Measurements from ENCODE around the gene PSME1. TPM values are rescaled to one million over a fixed set of nuclear protein-coding genes. Genes with fewer than 3 reads are reported as not detected.

The PSME1 gene
- total and polyA plus RNA-seq, 2 of the 13 experiments (the other 11 are each of a cell fraction or from before 2014, with no cell fraction given), result 159 to 608 TPM

- TF ChIP-seq TAF15 (IDR thresholded peaks at IDR 0.05; ENCODE audit: low read depth, low read length, poor library complexity, severe bottlenecking), result peak; percentile 92
- TF ChIP-seq MXD4 (CRISPR knock-in tag; IDR thresholded peaks at IDR 0.05), result peak; percentile 94
- TF ChIP-seq CBFB (CRISPR knock-in tag; IDR thresholded peaks at IDR 0.05), result peak; percentile 96
- TF ChIP-seq ZNF256 (CRISPR knock-in tag; conservative IDR thresholded peaks at IDR 0.05), result peak; percentile 93
- peak; percentile 53; the same call in 1 of the 2 replicates for TF ChIP-seq HMG20B (CRISPR knock-in tag; conservative IDR thresholded peaks at IDR 0.05)
- peak; percentile 96 for TF ChIP-seq ZFP90 (CRISPR knock-in tag; IDR thresholded peaks at IDR 0.05; ENCODE audit: borderline replicate concordance)
- peak; percentile 96; the same call in 1 of the 2 replicates for TF ChIP-seq CC2D1A (CRISPR knock-in tag; IDR thresholded peaks at IDR 0.05)
- no peak for TF ChIP-seq MAFK (conservative IDR thresholded peaks at IDR 0.05 in 1 of 2, IDR thresholded peaks at IDR 0.05 in 1 of 2; ENCODE audit: low read length in 2 of 2)
- no peak; the same call in 1 of the 2 replicates for TF ChIP-seq RNF2 (conservative IDR thresholded peaks at IDR 0.05; ENCODE audit: low read depth)
- TF ChIP-seq, protein P1, sequence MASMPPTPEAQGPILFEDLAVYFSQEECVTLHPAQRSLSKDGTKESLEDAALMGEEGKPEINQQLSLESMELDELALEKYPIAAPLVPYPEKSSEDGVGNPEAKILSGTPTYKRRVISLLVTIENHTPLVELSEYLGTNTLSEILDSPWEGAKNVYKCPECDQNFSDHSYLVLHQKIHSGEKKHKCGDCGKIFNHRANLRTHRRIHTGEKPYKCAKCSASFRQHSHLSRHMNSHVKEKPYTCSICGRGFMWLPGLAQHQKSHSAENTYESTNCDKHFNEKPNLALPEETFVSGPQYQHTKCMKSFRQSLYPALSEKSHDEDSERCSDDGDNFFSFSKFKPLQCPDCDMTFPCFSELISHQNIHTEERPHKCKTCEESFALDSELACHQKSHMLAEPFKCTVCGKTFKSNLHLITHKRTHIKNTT (CRISPR knock-in tag; IDR thresholded peaks at IDR 0.05), result peak; percentile 92; the same call in 1 of the 2 replicates
- TF ChIP-seq ZNF609 (CRISPR knock-in tag; IDR thresholded peaks at IDR 0.05; ENCODE audit: borderline replicate concordance), result peak; percentile 16; the same call in 1 of the 2 replicates
- no peak for TF ChIP-seq FLYWCH1 (CRISPR knock-in tag; IDR thresholded peaks at IDR 0.05)
- TF ChIP-seq, protein P2, sequence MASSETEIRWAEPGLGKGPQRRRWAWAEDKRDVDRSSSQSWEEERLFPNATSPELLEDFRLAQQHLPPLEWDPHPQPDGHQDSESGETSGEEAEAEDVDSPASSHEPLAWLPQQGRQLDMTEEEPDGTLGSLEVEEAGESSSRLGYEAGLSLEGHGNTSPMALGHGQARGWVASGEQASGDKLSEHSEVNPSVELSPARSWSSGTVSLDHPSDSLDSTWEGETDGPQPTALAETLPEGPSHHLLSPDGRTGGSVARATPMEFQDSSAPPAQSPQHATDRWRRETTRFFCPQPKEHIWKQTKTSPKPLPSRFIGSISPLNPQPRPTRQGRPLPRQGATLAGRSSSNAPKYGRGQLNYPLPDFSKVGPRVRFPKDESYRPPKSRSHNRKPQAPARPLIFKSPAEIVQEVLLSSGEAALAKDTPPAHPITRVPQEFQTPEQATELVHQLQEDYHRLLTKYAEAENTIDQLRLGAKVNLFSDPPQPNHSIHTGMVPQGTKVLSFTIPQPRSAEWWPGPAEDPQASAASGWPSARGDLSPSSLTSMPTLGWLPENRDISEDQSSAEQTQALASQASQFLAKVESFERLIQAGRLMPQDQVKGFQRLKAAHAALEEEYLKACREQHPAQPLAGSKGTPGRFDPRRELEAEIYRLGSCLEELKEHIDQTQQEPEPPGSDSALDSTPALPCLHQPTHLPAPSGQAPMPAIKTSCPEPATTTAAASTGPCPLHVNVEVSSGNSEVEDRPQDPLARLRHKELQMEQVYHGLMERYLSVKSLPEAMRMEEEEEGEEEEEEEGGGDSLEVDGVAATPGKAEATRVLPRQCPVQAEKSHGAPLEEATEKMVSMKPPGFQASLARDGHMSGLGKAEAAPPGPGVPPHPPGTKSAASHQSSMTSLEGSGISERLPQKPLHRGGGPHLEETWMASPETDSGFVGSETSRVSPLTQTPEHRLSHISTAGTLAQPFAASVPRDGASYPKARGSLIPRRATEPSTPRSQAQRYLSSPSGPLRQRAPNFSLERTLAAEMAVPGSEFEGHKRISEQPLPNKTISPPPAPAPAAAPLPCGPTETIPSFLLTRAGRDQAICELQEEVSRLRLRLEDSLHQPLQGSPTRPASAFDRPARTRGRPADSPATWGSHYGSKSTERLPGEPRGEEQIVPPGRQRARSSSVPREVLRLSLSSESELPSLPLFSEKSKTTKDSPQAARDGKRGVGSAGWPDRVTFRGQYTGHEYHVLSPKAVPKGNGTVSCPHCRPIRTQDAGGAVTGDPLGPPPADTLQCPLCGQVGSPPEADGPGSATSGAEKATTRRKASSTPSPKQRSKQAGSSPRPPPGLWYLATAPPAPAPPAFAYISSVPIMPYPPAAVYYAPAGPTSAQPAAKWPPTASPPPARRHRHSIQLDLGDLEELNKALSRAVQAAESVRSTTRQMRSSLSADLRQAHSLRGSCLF (CRISPR knock-in tag; IDR thresholded peaks at IDR 0.05; ENCODE audit: borderline replicate concordance), result peak; percentile 85
- no peak for TF ChIP-seq ZNF878 (CRISPR knock-in tag; IDR thresholded peaks at IDR 0.05)
- TF ChIP-seq ZSCAN30 (CRISPR knock-in tag; IDR thresholded peaks at IDR 0.05), result no peak
- TF ChIP-seq, protein P3, sequence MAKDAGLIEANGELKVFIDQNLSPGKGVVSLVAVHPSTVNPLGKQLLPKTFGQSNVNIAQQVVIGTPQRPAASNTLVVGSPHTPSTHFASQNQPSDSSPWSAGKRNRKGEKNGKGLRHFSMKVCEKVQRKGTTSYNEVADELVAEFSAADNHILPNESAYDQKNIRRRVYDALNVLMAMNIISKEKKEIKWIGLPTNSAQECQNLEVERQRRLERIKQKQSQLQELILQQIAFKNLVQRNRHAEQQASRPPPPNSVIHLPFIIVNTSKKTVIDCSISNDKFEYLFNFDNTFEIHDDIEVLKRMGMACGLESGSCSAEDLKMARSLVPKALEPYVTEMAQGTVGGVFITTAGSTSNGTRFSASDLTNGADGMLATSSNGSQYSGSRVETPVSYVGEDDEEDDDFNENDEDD (CRISPR knock-in tag; IDR thresholded peaks at IDR 0.05; ENCODE audit: borderline replicate concordance), result peak; percentile 76
These were observed 41.8 kb upstream of the PSME1 start, which contains the start of gene PCK2 (continued) for GRCh38 chr14:24093901-24094840.

Measured in HepG2 (cell line).